Activated CD4-positive, alpha-beta T cell treated with anti-CD3 and anti-CD28 coated beads, Interleukin-2, amount 50 U/mL, for 1 hour (primary cell): ENCODE results near the gene TKT.

Experiments used
- DNase-seq: peaks from one replicate; pipeline ENCODE4 v3.0.0-alpha.2; 2020

The TKT gene

DNA sequence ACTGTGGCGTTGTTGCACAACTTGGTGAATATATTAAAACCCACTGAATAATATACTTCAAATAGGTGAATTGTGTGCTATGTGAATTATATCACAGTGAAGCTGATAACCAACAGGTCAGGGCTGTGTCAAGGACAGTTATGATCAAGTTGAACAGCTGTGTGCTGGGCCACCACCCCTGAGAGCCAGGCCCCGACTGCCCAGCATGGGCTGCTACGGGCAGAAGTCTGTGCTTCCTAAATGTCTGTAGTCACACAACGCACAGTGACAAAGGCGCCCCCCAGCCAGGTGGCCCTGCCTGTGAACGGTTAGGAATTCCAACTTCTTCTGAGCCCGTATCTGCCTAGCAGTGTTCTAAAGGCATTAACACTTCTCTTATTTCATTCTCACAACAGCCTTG lies 32.8 kb downstream of the TKT start:
- no peak for DNase-seq

DNA sequence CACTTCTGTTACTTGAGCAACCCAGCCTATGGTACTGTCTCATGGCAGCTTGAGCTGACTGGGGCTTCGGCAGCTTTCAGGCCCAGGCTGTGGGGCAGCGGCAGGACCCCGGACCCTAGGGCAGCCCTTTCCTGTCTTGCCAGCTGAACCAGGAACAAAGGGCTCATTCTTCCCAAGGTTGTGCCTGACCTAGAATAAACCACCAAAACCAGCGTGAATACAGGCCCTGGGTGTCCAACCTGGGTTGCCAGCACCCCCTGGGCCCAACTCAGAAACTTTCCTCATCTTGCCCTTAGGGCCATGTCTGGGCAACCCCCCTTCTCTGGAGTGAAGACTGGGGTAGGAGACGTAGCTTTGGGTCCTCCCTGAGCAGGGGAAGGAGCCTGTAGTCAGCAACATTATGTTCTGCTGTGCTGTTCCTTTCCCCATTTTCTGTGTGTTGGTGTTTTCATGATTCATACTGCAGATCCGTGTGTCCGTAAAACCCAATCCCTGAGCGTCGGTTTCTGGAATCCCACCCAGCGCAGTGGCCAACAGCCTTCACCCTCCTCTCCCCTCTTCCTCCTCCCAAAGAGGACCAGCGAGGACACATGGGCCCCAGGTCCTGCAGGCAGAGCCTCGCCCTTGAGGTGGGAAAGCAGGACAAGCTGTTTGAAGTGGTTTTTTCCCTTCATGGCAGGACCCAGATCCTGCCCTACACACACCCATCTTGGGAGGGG lies 33.5 kb downstream of the TKT start:
- DNase-seq = no peak

DNA sequence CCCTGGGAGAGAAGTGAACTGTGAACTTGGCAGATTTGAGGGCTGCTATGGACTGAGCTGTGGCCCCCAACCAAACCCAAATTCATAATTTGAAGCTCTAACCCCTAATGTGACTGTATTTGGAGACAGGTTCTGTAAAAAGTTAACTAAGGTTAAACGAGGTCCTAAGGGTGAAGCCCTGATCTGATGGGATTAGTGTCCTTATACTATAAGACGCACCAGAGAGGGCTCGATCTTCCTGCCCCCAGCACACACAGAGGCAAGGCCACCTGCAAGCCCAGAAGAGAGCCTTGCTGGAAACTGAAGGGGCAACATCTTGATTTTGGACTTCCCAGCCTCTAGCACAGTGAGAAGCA lies 34.0 kb downstream of the TKT start:
- no peak for DNase-seq

DNA sequence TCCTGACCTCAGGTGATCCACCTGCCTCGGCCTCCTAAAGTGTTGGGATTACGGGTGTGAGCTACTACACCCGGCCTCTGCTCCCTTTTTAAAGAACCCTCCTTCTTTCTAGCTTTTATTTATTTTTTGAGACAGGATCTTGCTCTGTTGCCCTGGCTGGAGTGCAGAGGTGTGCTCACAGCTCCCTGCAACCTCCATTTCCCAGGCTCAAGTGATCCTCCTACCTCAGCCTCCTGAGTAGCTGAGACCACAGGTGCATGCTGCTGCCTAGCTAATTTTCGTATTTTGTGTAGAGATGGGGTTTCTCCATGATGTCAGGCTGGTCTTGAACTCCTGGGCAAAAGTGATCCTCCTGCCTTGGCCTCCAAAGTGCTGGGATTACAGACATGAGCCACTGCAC lies 34.5 kb downstream of the TKT start:
- DNase-seq = no peak

DNA sequence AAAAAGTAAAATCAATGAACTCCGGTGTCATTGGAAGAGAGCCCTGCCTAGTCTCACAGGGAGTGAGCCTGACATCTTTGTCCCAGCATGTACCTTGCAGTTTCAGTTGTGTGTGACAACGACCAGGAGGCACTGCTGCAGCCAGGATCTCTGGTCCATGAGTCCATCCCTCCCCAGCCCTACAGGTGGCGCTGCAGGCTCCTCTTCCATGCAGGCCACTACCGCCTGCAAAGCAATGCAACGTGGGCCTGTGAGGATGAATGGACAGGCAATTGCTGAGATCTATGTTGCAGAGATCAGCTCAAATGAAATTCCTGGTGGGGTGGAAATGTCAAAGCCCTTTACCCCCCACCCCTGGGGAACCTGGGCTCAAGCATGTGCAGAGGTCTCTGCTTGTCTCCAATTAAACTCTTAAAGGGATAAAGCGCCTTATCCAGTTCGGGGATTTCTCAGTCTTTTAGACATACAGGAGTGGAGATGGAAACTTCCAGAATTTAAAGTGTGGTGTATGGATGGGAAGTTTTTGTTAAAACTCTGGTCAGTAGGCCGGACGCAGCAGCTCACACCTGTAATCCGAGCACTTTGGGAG lies 35.8 kb downstream of the TKT start:
- DNase-seq = peak; percentile 74

DNA sequence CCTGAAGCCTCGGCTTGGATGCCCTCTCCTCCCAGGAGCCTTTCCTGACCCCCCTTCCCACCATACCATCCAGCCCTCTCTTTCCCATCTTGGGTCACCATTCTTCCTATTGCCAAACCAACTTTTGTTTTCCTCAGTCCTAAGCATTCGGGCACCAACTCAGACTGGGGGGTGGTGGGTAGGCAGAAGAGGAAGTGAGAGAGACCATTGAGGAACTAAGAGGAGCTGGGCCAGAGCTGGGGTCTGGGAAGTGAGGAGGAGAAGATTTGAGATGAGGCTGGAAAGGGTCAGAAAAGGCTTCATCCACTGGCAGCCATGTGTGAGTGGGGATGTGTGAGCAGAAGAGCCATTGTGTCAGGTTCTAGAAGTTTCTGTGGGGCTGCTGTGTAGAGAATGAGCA lies 37.7 kb downstream of the TKT start:
- no peak for DNase-seq

DNA sequence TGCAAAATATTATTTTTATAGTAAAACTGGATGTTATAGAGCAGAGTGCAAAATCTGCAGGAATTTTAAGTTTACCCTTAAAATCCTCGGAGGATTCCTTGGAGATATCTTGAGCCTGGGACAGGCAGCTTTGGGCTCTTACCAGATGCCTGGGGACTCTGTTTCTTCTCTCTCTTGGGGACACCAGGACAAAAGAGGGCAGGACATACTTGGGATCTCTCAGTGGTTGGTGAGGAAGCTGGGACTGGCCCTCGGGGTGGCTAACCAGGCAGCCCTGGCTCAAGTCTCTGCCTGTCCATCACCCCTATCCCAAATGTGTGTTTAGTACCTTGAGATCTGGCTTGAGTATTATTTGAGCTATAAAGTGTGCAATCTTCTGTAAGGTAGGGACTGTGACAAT lies 38.6 kb downstream of the TKT start:
- no peak for DNase-seq

DNA sequence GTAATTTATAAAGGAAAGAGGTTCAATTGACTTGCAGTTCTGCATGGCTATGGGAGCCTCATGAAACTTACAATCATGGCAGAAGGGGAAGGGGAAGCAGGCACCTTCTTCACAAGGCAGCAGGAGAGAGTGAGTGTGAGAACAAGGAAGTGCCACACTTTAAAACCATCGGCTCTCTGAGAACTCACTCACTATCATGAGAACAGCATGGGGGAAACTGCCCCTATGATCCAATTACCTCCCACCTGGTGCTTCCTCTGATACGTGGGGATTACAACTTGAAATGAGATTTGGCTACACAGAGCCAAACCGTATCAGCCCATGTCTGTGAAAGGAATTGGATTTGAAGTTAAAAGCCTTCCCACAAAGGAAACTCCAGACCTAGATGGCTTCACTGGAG lies 39.1 kb downstream of the TKT start:
- DNase-seq = no peak

DNA sequence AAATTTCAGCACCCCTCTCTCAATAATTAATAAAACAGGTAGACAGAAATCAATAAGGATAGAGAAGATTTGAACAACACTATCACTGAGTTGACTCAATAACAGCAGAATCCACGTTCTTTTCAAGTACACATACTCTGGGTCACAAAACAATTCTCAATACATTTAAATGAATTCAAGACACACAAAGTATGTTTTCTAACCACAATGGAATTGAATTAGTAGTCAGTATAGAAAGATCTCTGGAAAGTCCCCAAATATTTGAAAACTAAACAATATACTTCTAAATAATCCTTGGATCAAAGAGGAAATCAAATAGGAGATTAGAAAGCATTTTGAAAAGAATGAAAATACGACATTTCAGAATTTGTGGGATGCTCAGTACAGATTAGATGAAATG lies 40.0 kb downstream of the TKT start:
- no peak for DNase-seq

DNA sequence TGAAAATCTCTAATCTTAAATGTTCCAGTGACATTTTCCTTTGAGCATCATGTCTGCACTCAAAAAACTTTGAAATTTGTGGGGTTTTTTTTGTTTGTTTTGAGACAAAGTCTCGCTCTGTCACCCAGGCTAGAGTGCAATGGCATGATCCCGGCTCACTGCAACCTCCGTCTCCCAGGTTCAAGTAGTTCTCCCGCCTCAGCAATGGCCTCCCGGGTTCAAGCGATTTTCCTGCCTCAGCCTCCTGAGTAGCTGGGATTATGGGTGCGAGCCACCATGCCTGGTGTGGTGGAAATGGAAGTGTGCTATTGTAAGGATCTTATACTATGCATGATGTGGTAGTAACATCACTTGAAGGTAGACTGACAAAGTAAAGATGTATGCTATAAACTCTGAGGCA lies 42.5 kb downstream of the TKT start:
- DNase-seq = no peak

DNA sequence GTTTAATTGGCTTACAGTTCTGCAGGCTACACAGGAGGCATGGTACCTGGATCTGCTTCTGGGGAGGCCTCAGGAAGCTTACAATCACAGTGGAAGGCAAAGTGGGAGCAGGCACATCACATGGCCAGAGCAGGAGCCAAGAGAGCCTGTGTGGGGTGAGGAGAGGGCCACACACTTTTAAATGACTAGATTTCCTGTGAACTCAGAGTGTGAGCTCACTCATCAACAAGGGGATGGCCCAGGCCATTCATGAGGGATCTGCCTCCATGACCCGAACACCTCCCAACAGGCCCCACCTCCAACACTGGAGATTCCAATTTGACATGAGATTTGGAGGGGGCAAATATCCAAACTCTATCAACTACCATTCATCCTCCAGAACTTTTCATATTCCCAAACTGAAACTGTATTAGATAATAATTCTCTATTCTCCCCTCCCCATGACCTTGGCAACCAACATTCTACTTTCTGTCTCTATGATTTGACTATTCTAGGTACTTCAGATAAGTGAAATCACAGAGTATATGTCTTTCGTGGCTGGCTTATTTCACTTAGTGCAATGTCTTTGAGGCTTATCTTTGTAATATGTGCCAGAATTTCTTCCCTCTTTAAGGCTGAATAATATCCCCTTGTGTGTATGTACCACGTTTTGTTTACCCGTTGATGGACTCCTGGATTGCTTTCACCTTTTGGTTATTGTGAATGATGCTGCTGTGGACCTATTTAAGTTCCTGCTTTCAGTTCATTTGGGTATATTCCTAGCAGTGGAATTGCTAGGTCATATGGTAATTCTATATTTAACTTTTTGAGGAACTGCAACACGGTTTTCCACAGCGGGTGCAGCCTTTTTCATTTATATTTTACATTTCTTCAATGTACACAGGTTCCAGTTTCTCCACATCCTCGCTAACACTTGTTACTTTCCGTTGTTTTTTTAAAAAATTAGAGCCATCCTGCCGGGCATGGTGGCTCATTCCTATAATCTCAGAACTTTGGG lies 43.8 kb downstream of the TKT start:
- DNase-seq = no peak

DNA sequence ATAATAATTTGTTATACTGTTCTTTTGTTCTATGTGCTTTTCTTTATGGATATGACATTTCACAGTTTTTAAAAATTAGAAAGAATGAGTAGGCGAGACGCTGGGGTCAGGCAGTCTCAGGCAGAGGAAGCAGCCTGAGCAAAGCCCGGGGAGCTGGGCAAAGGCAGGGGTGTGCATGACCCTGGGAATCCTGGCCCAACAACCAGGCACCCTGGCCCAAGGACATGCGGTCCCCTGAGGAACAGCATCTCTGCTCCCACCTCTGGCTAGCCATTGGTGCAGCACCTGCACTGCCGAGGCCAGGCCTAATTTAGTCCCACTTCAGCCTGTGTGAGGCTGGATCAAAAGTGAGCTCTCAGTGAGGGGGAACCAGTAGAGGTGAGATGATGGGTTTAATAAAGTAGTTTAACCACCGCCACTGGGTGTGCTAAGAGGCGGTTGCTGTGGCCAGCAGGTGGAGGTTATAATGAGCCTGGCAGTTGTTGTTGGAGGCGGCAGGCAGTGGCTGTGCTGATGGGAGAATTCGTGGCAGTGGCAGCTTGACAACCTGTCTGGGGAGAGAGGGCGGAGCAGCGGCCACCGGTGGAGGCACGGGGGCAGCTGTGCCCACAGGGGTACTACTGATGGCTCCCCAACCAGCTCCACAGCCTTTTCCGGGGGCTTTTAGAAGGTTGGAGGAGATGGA lies 53.3 kb downstream of the TKT start:
- DNase-seq = no peak

DNA sequence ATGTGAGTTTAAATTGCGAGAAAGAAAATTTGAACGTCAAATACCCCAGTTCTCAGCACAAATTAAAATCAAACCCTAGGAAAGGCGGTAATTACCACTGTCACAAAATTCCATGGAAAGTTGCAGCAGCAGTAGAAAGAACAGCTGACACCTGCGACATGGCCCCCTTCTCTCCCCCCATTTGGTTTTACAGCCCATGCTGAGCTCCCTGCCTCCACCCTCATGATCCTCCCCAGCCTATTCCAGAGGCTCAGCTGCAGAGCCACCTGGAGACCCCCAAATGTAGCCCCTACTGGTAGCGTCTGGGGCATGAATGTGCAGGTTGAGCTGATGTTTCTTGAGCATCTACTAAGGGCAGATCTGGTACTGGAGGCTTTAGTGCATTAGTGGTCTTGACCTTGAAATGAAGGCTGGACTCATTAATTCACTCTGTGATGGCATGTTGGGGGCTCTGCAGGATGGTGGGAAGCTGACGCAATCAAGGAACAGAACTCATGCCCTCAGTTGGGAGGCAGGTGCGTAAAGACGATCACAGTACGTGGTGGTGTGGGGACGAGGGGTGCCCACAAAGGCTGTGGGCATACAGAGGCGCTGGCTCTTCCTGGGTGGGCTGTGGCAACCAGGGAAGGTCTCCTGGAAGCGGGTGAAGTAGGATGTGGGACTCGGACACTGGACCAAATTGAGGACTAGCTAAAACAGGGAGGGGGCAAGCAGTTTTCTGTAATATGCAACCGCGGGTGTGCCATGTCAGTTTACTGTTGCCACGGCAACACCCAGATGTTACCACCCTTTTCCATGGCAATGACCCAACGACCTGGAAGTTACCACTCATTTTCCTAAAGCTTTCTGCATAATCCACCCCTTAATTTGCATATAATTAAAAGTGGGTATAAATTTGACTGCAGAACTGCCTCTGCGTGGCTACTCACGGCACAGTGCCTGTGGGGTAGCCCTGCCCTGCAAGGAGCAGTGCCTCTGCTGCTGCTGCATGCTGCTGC lies 55.0 kb downstream of the TKT start:
- no peak for DNase-seq

DNA sequence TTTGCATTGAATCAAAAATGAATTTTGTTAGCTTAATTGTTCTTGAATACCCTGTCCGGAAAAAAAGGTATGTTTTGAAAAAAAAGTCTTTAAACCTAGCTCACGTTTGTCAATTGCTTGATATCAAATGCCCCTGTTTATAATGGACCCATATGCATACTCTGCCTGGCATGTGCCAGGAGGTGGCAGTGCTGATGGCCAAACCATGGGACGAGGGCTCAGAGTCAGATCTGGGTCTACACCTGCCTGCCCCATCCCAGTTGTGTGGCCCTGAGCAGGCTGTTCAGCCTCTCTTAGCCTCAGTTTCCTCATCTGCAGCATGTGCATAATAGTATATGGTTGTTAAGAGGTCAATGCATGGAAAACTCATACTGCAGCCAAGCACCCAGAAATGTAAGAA lies 56.0 kb downstream of the TKT start:
- no peak for DNase-seq

DNA sequence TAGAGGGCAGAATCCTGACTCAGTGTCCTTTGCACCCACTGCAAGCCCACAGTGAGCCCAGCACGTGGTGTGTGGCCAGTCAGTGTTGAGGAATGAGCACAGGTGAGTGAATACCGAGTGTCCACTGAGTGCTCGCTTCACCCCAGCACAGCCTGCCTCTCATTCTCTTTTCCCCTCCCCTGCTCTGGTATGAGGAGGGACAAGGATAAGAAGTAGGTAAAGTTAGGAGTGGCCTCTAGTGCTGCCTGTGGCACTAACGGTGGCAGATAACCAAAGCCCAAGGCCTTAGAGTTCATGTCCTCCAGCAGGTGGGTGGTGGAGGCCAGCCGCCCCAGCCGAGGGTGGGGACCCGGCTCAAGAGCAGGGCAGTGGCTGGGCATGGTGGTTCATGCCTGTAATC lies 56.8 kb downstream of the TKT start:
- no peak for DNase-seq

DNA sequence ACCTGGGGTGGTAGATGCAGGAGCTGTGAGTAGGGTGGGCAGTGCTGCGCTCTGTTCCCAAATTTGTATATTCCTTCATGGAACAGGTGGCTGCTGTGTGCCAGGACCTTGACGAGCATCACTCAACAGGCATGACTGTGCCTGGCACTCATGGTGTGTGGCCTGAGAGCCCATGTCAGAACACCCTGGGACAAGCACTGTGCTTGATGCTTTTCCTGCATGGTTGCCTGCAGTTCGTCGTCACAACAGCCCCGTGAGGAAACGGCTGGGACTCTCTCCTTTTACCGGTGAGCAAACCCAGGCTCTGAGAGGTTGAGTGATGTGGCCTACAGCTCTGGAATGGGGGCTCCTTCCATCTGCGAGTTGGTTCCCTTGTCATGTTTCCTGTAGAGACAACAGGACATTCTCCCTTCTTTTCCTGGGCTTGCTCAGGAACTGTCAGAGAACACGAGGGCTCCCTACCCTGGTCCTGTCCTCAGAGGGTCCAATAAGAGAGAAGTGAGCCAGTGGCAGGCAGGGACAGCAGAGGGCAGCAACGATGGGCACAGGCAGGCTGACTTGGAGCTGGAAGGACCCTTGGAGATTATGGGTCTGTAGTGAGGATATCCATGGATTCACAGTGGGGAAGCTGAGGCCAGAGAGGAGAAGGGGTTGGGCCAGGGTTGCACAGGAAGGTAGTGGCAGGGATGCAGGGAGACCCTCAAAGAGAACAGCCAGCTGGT lies 57.4 kb downstream of the TKT start:
- DNase-seq = no peak

DNA sequence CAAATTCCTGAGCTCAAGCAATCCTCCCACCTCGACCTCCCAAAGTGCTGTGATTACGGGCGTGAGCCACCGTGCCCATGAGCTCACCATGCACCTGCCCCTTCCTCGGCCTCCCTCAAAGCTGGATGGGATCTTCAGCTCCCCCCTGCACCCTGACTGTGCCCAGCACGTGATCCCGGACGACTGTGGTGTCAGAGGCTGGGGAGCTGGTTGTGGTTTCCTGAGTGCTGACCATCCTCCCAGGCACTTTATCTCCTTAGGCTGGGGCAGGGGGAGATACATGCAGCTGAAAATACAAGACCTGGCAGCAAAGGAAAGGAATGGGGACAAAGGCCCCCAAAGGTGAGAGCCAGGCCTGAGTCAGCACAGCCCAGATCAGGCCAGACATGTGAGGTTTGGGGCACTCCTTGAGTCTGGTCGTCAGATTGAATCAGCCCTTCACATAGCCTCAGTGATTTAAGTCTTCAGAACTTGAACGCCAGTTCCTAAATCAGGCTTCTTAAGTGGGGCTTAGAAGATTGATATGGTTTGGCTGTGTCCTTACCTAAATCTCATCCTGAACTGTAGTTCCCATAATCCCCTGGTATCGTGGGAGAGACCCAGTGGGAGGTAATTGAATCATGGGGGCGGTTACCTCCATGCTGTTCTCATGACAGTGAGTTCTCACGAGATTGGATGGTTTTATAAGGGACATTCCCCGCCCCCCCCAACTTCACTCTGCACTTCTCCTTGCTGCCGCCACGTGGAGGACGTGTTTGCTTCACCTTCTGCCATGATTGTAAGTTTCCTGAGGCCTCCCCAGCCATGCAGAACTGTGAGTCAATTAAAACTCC lies 59.0 kb downstream of the TKT start:
- peak; percentile 20 for DNase-seq

DNA sequence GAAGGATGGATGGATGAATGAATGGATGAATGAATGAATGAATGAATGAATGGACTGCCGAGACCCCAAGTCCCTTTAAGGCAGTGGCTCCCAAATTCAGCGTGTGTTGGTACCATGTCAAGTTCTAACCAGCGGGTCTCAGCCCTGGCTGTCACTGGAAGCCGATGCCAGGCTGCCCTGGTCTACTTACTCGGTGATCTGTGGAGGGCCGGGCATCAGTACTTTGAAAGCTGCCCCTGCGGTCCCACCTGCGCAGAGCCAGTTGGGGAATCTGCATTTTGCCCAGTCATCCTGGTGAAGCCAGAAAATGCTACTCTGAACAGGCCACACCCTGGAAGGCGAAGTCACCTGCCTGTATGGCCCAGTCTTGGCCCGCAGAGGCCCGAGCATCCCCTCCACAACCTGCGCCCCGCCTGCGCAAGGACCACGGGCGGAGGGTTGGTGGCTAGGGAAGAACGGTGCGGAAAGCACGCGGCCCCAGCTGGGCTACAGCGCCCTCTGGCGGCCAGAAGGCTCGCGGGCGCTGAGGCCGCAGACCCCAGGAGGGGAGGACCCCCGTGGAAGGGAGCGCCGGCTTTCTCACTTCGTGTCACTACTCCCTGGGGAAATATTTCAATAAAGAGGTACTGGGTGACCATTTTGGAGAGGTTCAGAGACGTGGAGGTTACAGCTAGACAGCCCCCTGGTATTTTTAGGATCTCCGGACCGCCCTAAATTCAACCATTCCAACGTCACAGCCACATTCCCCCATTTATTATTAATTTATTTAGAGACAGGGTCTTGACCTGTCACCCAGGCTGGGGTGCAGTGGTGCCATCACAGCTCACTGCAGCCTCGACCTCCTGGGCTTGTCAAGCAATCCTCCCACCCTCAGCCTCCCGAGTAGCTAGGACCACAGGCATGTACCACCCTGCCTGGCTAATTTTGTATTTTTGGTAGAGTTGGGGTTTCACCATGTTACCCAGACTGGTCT lies 59.9 kb downstream of the TKT start:
- peak; percentile 50 for DNase-seq

DNA sequence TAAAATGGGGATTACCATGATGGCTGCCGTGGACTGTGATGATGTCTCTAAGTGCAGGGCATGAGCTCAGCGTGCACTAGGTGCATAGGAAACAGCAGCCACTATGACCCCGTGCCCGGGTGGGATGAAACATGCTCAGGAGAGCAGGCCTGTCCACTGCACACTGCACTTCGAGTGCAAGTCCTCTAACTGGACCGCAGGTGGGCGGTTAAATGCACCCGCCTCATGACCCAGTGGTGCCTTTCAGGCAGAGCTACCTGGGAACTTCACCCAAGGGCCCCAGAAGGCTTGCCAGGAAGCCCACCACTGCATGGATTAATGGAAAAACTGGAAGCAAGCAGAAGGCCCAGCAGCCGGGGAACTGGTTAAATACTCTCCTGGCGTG lies 60.8 kb downstream of the TKT start:
- no peak for DNase-seq
